ENCODE measurements around the gene ZDHHC22.

DNA sequence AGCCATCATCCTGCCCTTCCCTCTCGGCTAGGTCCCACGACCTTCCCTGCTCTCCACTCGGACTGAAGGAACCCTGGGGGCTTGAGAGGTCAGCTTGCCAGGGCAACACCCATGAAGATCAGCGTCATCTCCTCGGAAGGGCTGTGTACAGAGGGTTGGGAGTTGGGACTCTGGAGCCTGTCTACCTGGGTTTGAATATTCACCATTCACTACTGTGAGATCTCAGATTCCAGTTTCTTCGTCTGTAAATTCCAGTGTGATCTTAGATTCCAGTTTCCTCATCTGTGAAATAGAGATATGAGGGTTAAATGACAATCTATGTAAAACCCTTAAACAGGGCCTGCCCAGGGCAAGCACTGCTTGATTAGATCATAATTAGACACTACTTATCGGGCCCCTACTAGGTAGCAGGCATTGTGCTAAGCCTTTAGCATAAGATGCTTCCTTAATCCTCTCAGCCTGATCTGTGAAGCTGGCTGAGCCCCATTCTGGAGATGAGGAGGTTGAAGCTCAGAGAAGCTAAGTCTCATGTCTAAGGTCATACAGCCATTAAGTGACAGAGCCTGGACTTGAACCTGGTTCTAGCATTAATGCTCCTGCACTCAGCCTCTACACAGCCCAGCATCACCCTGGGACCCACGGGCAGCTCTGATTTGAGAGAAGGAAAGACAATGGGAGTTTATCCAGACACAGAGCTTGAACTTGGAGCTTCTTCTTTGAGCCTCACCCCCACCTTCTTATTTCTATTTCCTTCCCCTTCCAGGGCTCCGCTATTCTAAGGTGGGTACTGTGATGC lies 612 bp upstream of the ZDHHC22 start:
- TF ChIP-seq, protein P1, sequence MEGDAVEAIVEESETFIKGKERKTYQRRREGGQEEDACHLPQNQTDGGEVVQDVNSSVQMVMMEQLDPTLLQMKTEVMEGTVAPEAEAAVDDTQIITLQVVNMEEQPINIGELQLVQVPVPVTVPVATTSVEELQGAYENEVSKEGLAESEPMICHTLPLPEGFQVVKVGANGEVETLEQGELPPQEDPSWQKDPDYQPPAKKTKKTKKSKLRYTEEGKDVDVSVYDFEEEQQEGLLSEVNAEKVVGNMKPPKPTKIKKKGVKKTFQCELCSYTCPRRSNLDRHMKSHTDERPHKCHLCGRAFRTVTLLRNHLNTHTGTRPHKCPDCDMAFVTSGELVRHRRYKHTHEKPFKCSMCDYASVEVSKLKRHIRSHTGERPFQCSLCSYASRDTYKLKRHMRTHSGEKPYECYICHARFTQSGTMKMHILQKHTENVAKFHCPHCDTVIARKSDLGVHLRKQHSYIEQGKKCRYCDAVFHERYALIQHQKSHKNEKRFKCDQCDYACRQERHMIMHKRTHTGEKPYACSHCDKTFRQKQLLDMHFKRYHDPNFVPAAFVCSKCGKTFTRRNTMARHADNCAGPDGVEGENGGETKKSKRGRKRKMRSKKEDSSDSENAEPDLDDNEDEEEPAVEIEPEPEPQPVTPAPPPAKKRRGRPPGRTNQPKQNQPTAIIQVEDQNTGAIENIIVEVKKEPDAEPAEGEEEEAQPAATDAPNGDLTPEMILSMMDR (IDR thresholded peaks at IDR 0.05; ENCODE audit: insufficient read depth, low read length, poor library complexity, severe bottlenecking): no peak
- no peak for TF ChIP-seq EZH2phosphoT487 (conservative IDR thresholded peaks at IDR 0.05; ENCODE audit: low read length)
